ENCODE measurements around the gene KDM6B.

DNA sequence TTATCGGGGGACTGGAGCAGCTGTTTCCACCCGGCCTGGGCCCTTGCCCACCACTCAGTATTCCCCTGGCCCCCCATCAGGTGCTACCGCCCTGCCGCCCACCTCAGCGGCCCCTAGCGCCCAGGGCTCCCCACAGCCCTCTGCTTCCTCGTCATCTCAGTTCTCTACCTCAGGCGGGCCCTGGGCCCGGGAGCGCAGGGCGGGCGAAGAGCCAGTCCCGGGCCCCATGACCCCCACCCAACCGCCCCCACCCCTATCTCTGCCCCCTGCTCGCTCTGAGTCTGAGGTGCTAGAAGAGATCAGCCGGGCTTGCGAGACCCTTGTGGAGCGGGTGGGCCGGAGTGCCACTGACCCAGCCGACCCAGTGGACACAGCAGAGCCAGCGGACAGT lies 14.7 kb downstream of the KDM6B start:
- no peak for TF ChIP-seq SPI1 (IDR thresholded peaks at IDR 0.05; ENCODE audit: low read depth, low read length)
- no peak for TF ChIP-seq TAF1 (IDR thresholded peaks at IDR 0.05; ENCODE audit: low read depth, low read length)
